ENCODE measurements around the gene BICD1.

Gene BICD1

DNA sequence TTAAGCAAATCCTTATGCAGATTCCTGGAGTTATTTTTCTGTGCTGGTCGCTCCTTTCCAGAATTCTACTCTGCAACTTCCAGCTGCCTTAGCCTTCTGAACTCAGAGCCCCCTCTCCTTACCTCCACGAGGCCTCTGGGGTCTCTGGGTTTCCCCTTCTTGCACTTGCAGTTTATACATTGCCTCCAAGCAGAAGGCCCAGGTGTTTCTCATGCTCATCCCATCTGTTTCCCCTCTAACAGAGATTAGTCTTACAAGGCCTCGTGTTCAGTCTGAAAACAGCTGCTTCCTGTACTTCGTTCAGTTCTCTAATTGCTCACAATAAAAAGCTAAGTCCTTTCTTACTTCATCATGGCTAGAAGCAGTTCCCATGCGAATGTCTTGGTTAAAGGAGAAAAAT, 158.3 kb downstream of the BICD1 start:
- DNase-seq (ENCODE audit: low read depth, low spot score), result no peak
- H3K4me3 ChIP-seq (ENCODE audit: low read depth, low read length), result no peak overlapping the region
- CTCF ChIA-PET, result no interaction called here
- TF ChIP-seq, protein P1, sequence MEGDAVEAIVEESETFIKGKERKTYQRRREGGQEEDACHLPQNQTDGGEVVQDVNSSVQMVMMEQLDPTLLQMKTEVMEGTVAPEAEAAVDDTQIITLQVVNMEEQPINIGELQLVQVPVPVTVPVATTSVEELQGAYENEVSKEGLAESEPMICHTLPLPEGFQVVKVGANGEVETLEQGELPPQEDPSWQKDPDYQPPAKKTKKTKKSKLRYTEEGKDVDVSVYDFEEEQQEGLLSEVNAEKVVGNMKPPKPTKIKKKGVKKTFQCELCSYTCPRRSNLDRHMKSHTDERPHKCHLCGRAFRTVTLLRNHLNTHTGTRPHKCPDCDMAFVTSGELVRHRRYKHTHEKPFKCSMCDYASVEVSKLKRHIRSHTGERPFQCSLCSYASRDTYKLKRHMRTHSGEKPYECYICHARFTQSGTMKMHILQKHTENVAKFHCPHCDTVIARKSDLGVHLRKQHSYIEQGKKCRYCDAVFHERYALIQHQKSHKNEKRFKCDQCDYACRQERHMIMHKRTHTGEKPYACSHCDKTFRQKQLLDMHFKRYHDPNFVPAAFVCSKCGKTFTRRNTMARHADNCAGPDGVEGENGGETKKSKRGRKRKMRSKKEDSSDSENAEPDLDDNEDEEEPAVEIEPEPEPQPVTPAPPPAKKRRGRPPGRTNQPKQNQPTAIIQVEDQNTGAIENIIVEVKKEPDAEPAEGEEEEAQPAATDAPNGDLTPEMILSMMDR (IDR thresholded peaks at IDR 0.05; ENCODE audit: insufficient read depth, low read length, missing control alignments), result no peak
- POLR2A ChIA-PET, result no interaction called here

DNA sequence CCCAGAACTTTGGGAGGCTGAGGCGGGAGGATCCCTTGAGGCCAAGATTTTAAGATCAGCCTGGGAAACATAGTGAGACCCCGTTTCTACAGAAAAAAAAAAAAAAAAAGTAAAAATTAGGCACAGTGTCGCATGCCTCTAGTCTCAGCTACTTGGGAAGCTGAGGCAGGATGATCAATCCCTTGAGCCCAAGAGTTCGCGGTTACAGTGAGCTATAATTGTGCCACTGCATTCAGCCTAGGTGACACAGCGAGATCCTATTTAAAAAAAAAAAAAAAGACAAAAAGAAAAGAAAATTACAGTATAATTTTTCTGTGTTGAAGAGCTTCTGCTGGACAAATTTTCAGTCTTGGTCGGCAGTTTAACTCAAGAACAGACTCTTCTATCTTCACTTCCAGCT, 158.8 kb downstream of the BICD1 start:
- CTCF ChIA-PET, result no interaction called here
- POLR2A ChIA-PET, result no interaction called here
- no peak for DNase-seq (ENCODE audit: low read depth, low spot score)
- TF ChIP-seq, protein P1 (IDR thresholded peaks at IDR 0.05; ENCODE audit: insufficient read depth, low read length, missing control alignments), result no peak
- H3K4me3 ChIP-seq (ENCODE audit: low read depth, low read length), result no peak overlapping the region

DNA sequence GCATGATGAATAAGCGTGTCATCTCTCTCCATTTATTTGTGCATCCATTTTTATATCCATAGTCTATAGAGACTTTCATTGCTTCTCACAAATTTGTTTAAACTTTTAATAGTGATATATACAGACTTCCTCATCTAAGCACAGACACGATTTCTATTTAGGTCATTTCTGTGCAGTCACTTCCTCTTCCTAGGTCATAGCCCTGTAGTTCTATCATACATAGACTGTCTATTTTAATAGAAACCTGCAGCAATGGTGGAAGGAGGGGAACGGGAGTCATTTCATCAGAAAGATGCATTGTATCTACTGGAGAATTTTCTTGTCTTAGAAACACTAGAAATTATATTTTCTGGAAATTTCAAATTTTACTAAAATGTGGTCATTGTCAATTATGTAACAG, 159.3 kb downstream of the BICD1 start:
- TF ChIP-seq, protein P1 (IDR thresholded peaks at IDR 0.05; ENCODE audit: insufficient read depth, low read length, missing control alignments), result no peak
- ChIA-PET CTCF (no interaction called here), POLR2A (no interaction called here)
- no peak for DNase-seq (ENCODE audit: low read depth, low spot score)
- H3K4me3 ChIP-seq (ENCODE audit: low read depth, low read length), result no peak overlapping the region

DNA sequence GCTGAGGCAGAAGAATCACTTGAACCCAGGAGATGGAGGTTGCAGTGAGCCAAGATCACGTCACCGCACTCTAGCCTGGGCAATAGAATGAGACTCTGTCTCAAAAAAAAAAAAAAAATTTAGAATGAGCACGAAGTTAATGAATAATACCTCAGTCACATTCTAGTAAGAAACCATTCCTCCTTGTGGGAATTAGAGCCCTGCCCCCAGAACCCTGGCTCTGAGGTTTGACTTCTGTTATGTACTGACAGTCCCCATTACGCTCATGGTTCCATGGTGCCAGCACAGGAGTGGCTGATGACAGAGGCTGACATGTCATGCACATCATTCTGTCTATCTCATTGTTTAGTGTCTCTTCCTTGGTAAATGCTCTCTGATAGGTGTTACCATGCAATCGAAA, 160.1 kb downstream of the BICD1 start:
- POLR2A ChIA-PET, result no interaction called here
- DNase-seq (ENCODE audit: low read depth, low spot score), result no peak
- CTCF ChIA-PET, result interaction anchor here (0.6 kb wide), 1 partner anchor 30 kb away, joined by 3 read pairs; no protein-coding TSS in a partner anchor
- no peak overlapping the region for H3K4me3 ChIP-seq (ENCODE audit: low read depth, low read length)
- TF ChIP-seq, protein P1 (IDR thresholded peaks at IDR 0.05; ENCODE audit: insufficient read depth, low read length, missing control alignments), result no peak

DNA sequence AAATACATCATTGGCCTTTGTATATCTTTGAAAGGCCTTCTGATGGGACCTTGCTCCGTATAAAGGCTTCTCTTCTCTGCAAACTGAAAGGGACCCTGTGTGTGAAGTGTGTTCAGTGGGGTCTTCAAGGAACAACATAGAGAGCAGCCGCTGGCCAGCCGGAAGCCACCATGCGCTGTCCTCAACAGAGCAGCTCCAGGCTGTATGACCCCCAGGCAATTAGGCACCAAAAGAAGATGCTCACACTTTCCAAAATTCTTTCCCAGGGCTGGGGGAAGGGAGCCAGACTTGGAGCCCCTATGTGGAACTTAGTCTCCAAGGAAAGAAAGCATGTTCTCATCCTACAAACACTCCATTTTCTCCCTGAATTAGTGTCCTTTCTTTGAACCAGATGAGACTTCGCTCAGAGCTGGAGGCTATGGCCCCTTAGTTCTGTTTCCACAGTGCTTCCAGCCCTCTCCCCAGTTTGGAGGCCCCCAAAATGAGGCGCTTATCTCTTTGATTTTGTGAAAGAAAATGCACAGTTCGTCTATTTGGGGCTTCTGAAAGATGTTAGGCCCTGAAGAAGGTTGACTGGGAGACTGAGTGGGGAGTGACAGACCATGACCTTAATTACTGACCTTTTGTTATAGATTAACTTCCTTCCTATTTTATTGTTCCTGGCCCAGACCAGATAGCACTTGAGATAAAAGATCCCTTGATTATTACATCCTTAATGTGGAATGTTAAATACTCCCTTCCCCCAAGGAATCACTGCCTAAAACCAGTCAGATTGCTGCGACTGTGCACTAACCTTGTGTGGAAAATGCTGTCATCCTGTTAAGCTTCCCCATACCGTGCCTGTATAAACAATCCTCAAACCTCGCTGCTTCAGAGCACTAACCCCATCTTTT, 164.4 kb downstream of the BICD1 start:
- ChIA-PET POLR2A (no interaction called here), CTCF (interaction anchor here (0.8 kb wide), 1 partner anchor 41 kb away, joined by 3 read pairs; no protein-coding TSS in a partner anchor)
- TF ChIP-seq, protein P1 (IDR thresholded peaks at IDR 0.05; ENCODE audit: insufficient read depth, low read length, missing control alignments), result no peak
- no peak for DNase-seq (ENCODE audit: low read depth, low spot score)
- no peak overlapping the region for H3K4me3 ChIP-seq (ENCODE audit: low read depth, low read length)

DNA sequence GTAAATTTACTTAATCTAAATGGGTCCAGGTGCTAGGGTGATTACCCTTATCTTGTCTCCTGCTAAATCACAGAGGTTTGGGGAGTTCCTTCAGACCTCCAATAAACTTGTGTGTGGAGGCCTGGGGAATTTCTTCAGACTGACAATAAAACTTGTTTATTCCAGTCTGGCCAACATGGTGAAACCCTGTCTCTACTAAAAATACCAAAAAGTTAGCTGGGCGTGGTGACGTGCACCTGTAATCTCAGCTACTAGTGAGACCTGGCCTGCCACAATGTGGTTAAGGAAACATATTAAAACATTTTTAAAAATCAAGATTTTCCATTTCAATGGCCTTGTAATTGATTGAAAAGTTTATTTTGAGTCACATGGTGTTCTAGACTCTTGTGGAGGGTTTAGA, 165.8 kb downstream of the BICD1 start:
- TF ChIP-seq, protein P1 (IDR thresholded peaks at IDR 0.05; ENCODE audit: insufficient read depth, low read length, missing control alignments), result no peak
- DNase-seq (ENCODE audit: low read depth, low spot score), result no peak
- H3K4me3 ChIP-seq (ENCODE audit: low read depth, low read length), result no peak overlapping the region
- ChIA-PET POLR2A (no interaction called here), CTCF (interaction anchor here (0.7 kb wide), 1 partner anchor 10 kb away, joined by 3 read pairs; no protein-coding TSS in a partner anchor)

All from AG04449 (cell line).